GM12891 (cell line): Measurements from ENCODE around the gene MTMR1.
A peak's percentile ranks its signal among the peaks of the same experiment; 100 is the strongest.

Source experiments
- DNase-seq: peaks from one replicate; pipeline ENCODE4 v3.0.0; 2011; ENCODE audit warnings: low spot score; ENCODE audit not compliant: insufficient read length
- FAIRE-seq: peaks from 2 replicates; lab custom pipeline; 2011; peaks lifted over from hg19 to GRCh38; lab: Jason Lieb, UNC
- PAX5 ChIP-seq: IDR thresholded peaks from 2 replicates; pipeline ENCODE4 v1.6.1; 2011; ENCODE audit warnings: low read length, moderate library complexity, mild to moderate bottlenecking; ENCODE audit not compliant: insufficient read depth, severe bottlenecking
- POLR2A ChIP-seq: IDR thresholded peaks from 2 replicates; pipeline ENCODE4 v1.6.1; 2011; ENCODE audit warnings: low read depth, low read length, control low read depth
- POLR2AphosphoS5 ChIP-seq: IDR thresholded peaks from 2 replicates; pipeline ENCODE4 v1.6.1; 2011; ENCODE audit warnings: low read depth, low read length, control low read depth
- POU2F2 ChIP-seq: IDR thresholded peaks from 2 replicates; pipeline ENCODE4 v1.6.1; 2011; ENCODE audit warnings: low read depth, mild to moderate bottlenecking, control low read depth, low read length, moderate library complexity
- SPI1 ChIP-seq: IDR thresholded peaks from 2 replicates; pipeline ENCODE4 v1.6.1; 2011; ENCODE audit warnings: low read depth, low read length, control low read depth
- TAF1 ChIP-seq: IDR thresholded peaks from 2 replicates; pipeline ENCODE4 v1.6.1; 2011; ENCODE audit warnings: low read depth, low read length, control low read depth

MTMR1 gene

DNA sequence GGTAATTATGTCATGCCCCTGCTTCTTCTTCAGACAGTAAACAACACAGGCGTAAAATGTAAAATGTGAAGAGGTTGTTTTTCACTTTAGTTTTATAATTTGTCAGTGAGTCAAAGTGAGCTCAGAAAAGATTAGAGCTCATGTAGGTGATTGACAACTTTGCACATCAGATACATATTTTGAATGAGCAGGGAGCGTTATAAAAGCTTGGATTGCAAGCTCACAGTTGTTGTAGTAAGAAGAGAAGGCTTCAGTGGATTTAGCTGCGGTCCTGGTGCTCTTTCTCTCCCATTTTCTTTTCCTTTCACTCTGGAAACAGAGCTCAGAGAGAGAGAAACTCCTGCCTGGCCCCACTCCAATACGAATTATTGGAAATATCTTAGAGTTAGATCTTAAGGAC lies 26.4 kb downstream of the MTMR1 start:
- DNase-seq (no peak), FAIRE-seq (no peak)
- TF ChIP-seq PAX5, result no peak
- no peak for TF ChIP-seq SPI1
- no peak for TF ChIP-seq POLR2A
- no peak for TF ChIP-seq POU2F2
- TF ChIP-seq TAF1, result no peak
- TF ChIP-seq POLR2AphosphoS5, result no peak

DNA sequence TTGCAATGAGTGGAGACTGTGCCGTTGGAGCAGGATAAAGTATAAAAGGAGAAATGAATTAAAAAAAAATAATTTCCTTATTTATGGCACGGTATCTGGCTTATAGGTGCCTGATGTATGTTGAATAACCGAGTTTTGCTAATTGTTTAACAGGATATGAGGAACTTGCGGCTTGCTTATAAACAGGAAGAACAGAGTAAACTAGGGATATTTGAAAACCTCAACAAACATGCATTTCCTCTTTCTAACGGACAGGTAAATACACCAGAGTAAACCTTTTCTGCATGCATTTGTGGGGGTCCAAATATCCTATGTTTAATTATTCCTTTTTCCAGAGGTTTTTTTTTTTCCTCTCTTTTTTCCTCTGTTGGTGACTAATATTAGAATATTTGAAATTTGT lies 36.8 kb downstream of the MTMR1 start:
- DNase-seq, result no peak
- no peak for TF ChIP-seq POLR2A
- TF ChIP-seq SPI1, result no peak
- no peak for TF ChIP-seq POLR2AphosphoS5
- TF ChIP-seq POU2F2, result no peak
- TF ChIP-seq PAX5, result no peak
- no peak for TF ChIP-seq TAF1
- FAIRE-seq, result no peak

DNA sequence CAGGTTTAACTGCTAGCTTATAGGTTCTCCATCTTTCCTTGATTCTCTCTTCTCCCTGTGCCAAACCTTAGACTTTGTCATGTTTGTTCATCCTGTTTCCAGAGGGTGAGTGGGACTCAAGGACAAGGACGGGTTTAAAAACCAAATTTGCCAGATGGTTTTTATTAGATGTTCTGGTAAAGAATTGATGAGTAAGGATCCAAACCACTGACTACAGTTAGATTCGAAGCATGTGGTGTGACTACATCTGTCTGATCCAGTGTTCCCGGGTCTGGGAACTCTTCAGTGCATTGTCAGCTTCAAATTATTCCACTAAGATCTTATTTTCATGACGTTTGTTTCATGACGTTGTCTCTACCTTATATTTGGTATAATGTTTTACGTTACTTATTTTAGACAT lies 37.5 kb downstream of the MTMR1 start:
- no peak for TF ChIP-seq PAX5
- no peak for TF ChIP-seq POLR2A
- no peak for TF ChIP-seq POLR2AphosphoS5
- TF ChIP-seq SPI1, result no peak
- TF ChIP-seq POU2F2, result no peak
- DNase-seq (no peak), FAIRE-seq (no peak)

DNA sequence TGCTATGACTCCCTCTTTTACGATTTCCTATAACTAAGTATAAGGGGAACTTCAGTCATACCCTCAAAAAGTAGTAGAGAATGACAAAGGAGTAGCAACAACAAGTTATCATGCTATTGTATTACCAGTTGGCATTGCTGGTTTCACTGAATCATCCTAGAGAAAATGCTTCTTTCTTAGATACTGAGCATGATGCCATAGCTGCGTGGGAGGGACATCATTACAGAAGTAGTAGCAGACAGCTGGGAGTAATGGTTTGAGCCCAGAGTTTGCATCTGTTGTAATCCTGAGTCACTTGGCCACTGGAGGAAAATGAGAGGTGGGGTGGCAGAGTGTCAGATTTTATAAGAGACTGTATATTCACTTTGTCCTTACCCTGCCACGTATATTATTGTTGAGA lies 38.6 kb downstream of the MTMR1 start:
- FAIRE-seq, result no peak

DNA sequence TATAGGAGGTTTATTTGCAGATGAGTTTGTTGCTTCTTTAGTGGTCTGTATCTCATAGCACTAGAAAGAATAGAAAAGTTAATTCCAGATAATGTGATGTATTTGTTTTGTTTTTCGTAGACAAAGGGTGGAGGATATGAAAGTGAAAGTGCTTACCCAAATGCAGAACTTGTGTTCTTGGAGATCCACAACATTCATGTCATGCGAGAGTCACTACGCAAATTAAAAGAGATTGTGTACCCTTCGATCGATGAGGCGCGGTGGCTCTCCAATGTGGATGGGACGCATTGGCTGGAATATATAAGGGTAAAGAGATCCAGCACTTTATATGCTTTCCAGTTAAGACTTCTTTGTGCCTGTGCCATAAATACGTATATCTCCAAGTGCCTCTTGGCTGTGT lies 43.3 kb downstream of the MTMR1 start:
- TF ChIP-seq POU2F2 (no peak), SPI1 (peak; percentile 12; the same call in 1 of the 2 replicates)
- no peak for DNase-seq
- peak; percentile 85 for FAIRE-seq

More for the DNA sequence above, 38.6 kb downstream of the MTMR1 start:
- no peak for TF ChIP-seq PAX5
- TF ChIP-seq POLR2A, result no peak
- no peak for TF ChIP-seq POLR2AphosphoS5
- TF ChIP-seq SPI1, result no peak
- no peak for TF ChIP-seq POU2F2
- DNase-seq, result no peak

DNA sequence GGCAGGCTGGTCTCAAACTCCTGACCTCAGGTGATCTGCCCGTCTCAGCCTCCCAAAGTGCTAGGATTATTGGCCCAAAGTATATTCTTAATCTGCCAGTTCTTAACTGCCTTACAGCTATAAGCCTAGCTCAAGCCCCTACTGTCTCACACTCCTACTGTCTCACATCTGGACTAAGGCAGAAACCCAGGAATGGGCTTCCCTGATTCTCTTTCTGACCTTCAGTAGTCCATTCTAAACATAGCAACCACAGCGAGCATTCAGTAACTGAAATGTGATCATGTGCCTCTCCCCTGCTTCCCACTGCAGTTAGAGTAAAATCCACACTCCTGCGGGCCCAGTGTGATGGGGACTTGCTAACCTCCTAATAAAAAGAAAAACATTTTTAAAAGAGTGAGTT lies 58.9 kb downstream of the MTMR1 start:
- no peak for DNase-seq
- FAIRE-seq, result peak; percentile 52
- TF ChIP-seq PAX5, result no peak
- no peak for TF ChIP-seq POLR2AphosphoS5
- TF ChIP-seq POU2F2, result no peak
- TF ChIP-seq SPI1, result no peak
- no peak for TF ChIP-seq POLR2A
- no peak for TF ChIP-seq TAF1

DNA sequence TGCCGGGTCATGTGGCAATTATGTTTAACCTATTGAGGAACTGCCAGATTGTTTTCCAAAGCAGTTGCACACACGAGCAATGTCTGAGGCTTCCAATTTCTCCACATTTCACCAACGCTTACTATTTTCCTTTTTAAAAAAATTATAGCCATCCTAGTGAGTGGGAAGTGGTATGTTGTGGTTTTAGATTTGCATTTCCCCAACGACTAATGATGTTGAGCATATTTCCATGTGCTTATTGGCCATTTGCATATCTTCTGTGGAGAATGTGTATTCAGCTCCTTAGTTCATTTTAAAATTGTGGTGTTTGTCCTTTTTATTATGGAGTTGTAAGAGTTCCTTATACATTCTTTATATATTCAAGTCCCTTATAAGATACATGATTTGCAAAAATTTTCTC lies 60.2 kb downstream of the MTMR1 start:
- no peak for DNase-seq
- FAIRE-seq, result no peak
- no peak for TF ChIP-seq POU2F2
- TF ChIP-seq TAF1, result no peak
- no peak for TF ChIP-seq POLR2AphosphoS5
- no peak for TF ChIP-seq SPI1
- TF ChIP-seq PAX5, result no peak
- no peak for TF ChIP-seq POLR2A

DNA sequence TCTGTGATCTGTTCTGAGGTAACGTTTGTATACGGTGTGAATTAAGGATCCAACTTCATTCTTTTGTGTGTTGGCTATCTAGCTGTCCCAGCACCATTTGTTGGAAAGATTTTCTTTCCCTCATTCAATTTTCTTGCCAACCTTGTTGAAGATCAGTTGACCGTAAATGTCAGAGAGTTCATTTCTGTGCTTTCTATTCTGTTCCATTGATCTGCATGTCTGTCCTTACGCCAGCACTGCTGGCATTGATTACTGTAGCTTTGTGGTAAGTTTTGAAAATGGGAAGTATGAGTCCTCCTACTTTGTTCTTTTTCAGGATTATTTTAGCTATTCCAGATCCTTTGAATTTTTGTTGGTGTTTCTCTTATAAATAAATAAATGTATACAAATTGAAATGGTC lies 60.8 kb downstream of the MTMR1 start:
- peak; percentile 80 for FAIRE-seq
- no peak for DNase-seq
- TF ChIP-seq POLR2AphosphoS5, result no peak
- TF ChIP-seq POLR2A, result no peak
- TF ChIP-seq POU2F2, result no peak
- TF ChIP-seq TAF1, result no peak

DNA sequence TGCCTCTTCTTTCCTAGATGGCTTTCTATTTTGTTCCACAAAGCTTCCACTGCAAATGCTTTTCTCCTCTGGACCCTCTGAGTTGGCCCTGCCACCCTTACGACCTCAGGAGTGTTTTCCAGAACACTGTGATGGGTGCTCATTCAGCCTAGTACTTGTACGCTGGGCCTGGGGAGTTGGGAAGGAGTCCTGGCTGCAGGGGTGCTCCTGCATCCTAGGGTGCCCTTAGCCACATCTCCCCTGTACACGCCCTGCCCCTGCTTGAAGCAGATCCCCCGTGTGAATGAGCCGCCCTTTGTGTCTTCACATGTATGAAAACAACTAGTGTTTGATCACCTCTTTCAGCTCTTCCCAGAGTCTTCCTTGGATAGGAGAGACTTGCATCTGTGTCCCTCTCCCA lies 64.2 kb downstream of the MTMR1 start:
- TF ChIP-seq SPI1, result no peak
- no peak for TF ChIP-seq POLR2AphosphoS5
- no peak for TF ChIP-seq TAF1
- no peak for TF ChIP-seq PAX5
- no peak for TF ChIP-seq POLR2A
- TF ChIP-seq POU2F2, result no peak
- FAIRE-seq (no peak), DNase-seq (no peak)

DNA sequence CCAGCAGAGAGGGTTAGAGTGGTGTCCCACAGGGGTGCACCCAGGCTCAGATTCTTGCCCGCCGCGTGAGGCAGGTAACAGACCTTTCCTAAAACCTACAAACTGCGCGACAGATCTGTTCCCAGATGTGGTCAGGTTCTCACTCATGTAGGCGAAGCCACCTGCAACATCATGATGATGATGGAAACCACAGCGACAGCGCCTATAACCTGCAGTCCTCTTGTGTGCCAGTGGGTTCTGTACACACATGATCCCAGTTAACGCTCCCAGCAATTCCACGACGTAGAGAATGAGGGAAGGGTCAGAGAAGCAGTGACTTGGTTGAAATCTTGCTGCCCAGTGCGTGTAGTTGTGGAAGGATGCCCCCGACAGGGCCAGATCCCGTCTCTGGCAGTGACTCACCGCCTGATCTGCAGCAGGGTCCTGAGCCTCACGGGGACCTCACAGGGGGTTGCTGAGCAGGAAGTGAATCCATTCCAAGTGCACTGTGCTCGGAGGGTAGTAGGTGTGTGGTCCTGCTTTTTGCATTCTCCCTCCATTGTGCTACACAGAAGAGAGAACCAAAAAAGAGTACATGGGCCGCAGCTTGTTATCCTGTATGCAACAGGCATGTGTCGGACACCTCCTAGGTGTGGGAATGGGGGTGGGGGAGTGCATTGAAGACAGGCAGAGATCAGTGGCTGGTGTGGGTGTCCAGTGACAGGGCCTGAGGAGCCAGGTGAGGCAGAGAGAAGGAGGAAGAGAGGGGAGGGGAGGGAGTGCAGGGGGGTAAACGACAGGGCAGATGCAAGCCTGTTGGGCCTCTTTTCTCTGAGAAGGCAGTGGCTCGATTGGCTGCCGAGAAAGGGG lies 66.6 kb downstream of the MTMR1 start:
- DNase-seq (no peak), FAIRE-seq (peak; percentile 56)
- TF ChIP-seq POU2F2 (no peak), POLR2AphosphoS5 (no peak), SPI1 (no peak), TAF1 (no peak), PAX5 (no peak), POLR2A (no peak)
